Heart left ventricle (tissue), 13 donors: ENCODE results near the gene RGP1.

Source experiments
- POLR2A ChIP-seq, 2 donors: fragments of 450-650 bp; IDR thresholded peaks; one replicate each; pipeline ENCODE4 v1.6.1; 2017; ENCODE audit warnings: antibody characterized with exemption in 2 of 2, mild to moderate bottlenecking in 2 of 2, moderate library complexity in 2 of 2
- TF ChIP-seq, protein P1 (sequence below), 12 donors: fragments of 200-600 bp; sonication (generic) in 4 of 12; IDR thresholded peaks; one replicate each; pipeline versions ENCODE4 v1.5.0 to v1.8.0; 2018 to 2022; ENCODE audit warnings: antibody characterized with exemption in 12 of 12, mild to moderate bottlenecking in 5 of 12
- donor health status: ischemic (EF 13 %, LVEDD 7.1; RV severe dilation, severe dysfunction).
- donor health status: DM: no; HTN: yes; CAD: no.
- donor health status: DM: no; HTN: no; CAD: no.
- donor health status: ischemic (EF 25% LVEDD 6.9; RV normal size, moderate dysfunction).
- donor health status: ischemic (EF 25% LVEDD 5.7; RV mildly dilated, moderate dysfunction).
- donor health status: ischemic (EF 35%, LVEDD 5.7; RV mildly dilated, moderate dysfunction).
- donor health status: nonischemic (EF 11% LVEDD 7.7; RV severe dilation, severe dysfunction).
- donor health status: DM: yes; HTN: yes; CAD: no.
- donor health status: PGD.
- donor health status: ischemic (EF 29% LVEDD 5.4; RV normal size, mild dysfunction).
- donor health status: nonischemic (EF 23%, LVEDD 6.1; RV moderate dilation, normal function).

DNA sequence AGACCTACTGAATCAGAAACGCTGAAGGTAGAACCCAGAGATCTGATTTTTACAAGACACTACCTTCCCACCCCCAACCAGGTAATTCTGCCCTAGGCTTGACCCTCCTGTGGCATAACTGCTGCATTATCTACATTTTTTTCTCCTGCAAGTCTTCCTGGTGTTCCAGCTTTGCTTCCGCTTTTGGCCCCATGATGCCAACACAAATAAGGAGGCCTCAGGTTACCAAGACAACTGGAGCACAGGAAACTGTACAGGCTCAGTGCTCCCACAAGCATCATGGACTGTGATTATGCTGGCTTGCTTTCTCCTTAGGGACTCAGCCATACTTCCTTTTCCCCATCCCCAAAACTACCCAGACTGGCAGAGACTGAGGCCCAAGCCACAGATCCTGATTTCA, 11.6 kb downstream of the RGP1 start:
- TF ChIP-seq, protein P1, sequence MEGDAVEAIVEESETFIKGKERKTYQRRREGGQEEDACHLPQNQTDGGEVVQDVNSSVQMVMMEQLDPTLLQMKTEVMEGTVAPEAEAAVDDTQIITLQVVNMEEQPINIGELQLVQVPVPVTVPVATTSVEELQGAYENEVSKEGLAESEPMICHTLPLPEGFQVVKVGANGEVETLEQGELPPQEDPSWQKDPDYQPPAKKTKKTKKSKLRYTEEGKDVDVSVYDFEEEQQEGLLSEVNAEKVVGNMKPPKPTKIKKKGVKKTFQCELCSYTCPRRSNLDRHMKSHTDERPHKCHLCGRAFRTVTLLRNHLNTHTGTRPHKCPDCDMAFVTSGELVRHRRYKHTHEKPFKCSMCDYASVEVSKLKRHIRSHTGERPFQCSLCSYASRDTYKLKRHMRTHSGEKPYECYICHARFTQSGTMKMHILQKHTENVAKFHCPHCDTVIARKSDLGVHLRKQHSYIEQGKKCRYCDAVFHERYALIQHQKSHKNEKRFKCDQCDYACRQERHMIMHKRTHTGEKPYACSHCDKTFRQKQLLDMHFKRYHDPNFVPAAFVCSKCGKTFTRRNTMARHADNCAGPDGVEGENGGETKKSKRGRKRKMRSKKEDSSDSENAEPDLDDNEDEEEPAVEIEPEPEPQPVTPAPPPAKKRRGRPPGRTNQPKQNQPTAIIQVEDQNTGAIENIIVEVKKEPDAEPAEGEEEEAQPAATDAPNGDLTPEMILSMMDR (IDR thresholded peaks at IDR 0.05): no peak
- no peak for TF ChIP-seq POLR2A (IDR thresholded peaks at IDR 0.05)
